Transverse colon (tissue), 4 donors: Measurements from ENCODE around the gene UTF1. TPM values are rescaled to one million over a fixed set of nuclear protein-coding genes. Genes with fewer than 3 reads are reported as not detected.

ENCODE experiments used
- DNase-seq: peaks from one replicate; pipeline ENCODE4 v3.0.0-alpha.2; 2019
- H3K27ac ChIP-seq, 4 donors: fragments of 200-600 bp; sonication (generic); 2 replicates each; pipeline ENCODE4 v1.5.1; 2016 to 2018; ENCODE audit warnings: inconsistent platforms in 4 of 4
- H3K27me3 ChIP-seq: fragments of 200-600 bp; sonication (generic); 2 replicates; pipeline ENCODE4 v1.5.1; 2017; ENCODE audit warnings: inconsistent platforms
- H3K36me3 ChIP-seq, 4 donors: fragments of 200-600 bp; sonication (generic); 2 replicates each; pipeline ENCODE4 v1.5.1; 2017 to 2019; ENCODE audit warnings: inconsistent platforms in 4 of 4
- H3K4me1 ChIP-seq, 4 donors: fragments of 200-600 bp; sonication (generic); 2 replicates each; pipeline ENCODE4 v1.5.1; 2017 to 2020; ENCODE audit warnings: inconsistent platforms in 4 of 4
- H3K4me3 ChIP-seq, 4 donors: fragments of 200-600 bp; sonication (generic); 1 replicate in 1 of 4; 2 replicates in 3 of 4; pipeline versions ENCODE4 v1.5.1 to v1.6.1; 2017 to 2019; ENCODE audit warnings: inconsistent platforms in 4 of 4
- H3K9me3 ChIP-seq, 2 donors: fragments of 200-600 bp; sonication (generic); 2 replicates each; pipeline ENCODE4 v1.5.1; 2017 to 2019; ENCODE audit warnings: inconsistent platforms in 2 of 2
- EP300 ChIP-seq: sonication (generic); formaldehyde crosslinking; IDR thresholded peaks from one replicate; pipeline ENCODE4 v1.6.1; 2017; ENCODE audit warnings: antibody characterized with exemption, low read depth
- POLR2A ChIP-seq: fragments of 450-650 bp; IDR thresholded peaks from one replicate; pipeline ENCODE4 v1.6.1; 2016; ENCODE audit warnings: antibody characterized with exemption, mild to moderate bottlenecking, moderate library complexity
- POLR2AphosphoS5 ChIP-seq, 3 donors: sonication (generic); formaldehyde crosslinking; IDR thresholded peaks; one replicate each; pipeline ENCODE4 v1.6.1; 2016; ENCODE audit warnings: antibody characterized with exemption in 3 of 3
- WGBS, 2 donors: methylation state at CpG; one replicate each; pipeline ENCODE4 v1.1.5; 2018; ENCODE audit warnings: low coverage in 1 of 2; 5-methylcytosine and 5-hydroxymethylcytosine counted together
- in situ Hi-C, 4 donors: fragments of 200-750 bp; cut with MboI; loops; one replicate each; pipeline versions ENCODE4 v1.15.0 to v1.15.1; 2017; ENCODE audit warnings: low sequenced_read_pairs in 3 of 4, low pct_ligation_motif_present in 1 of 4, low pct_unique_long_range_greater_than_20kb in 1 of 4
- intact Hi-C: fragments of 100-400 bp; cut with DNase I; formaldehyde crosslinking; loops from one replicate; pipeline ENCODE4 v1.15.1; 2023; ENCODE audit warnings: low total_unique reads
- total RNA-seq, 4 donors: library from RNA; depleted of rRNA; stranded (reverse); fragments of >200 nt; gene quantifications; one replicate each; pipeline ENCODE4 v1.1.0, GENCODE V29; 2016
- TF ChIP-seq, protein P1 (sequence below), 5 experiments: fragments of 200-600 bp in 3 of 5; fragments of 450-650 bp in 2 of 5; sonication (generic) in 3 of 5; IDR thresholded peaks; 1 replicate in 2 of 5; 2 replicates in 3 of 5; pipeline ENCODE4 v1.5.1; 2016 to 2017; ENCODE audit warnings: antibody characterized with exemption in 5 of 5, inconsistent platforms in 3 of 5, mild to moderate bottlenecking in 2 of 5, moderate library complexity in 1 of 5

The UTF1 gene
- total RNA-seq, 4 donors from 2014 or later: not detected

DNA sequence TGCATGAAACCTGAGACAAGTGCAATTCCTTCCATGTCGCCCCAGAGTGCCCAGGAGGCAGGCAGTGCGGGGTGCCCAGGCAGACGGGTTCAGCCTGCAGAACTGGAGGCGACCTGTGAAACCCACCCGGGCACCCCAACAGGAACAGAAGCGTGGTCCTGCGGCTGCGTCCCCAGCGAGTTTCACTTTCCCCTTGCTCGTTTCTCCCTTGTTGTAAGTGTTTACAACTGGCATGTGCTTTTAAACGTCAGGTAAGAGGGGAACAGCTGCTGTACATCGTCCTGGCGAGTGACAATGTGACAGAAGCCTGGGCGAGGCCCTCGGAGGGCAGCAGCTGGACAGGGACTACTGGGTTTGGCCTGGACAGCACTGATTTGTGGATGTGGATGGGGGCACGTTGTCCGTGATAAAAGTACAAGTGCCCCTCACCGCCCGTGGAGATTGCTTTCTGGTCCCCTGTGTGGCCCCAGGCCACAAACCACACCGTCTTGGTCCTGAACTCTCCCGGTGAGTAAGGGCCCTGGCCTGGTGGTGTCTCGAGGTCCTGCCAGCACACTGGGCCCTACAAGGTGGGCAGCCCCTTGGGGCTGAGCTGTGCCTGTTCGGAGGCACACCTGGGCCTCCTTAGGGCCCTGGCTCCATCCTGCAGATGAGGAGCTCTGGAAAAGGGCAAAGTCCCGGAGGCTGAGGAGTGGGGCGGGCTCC is 11.6 kb downstream of the UTF1 start:
- Histone ChIP-seq H3K4me1 (peaks cover 0 to 29% (median 15%) of the 10 kb centered on the region in 4 donors), H3K4me3 (peak overlapping the region in 2 of 4 donors; percentile 9 to 30), H3K36me3 (no peaks in the 10 kb centered on the region), H3K27ac (no peak overlapping the region), H3K9me3 (no peaks in the 10 kb centered on the region), H3K27me3 (peaks cover 93% of the 10 kb centered on the region)
- TF ChIP-seq POLR2AphosphoS5 (IDR thresholded peaks at IDR 0.05) (no peak), EP300 (no peak), POLR2A (no peak)
- TF ChIP-seq, protein P1, sequence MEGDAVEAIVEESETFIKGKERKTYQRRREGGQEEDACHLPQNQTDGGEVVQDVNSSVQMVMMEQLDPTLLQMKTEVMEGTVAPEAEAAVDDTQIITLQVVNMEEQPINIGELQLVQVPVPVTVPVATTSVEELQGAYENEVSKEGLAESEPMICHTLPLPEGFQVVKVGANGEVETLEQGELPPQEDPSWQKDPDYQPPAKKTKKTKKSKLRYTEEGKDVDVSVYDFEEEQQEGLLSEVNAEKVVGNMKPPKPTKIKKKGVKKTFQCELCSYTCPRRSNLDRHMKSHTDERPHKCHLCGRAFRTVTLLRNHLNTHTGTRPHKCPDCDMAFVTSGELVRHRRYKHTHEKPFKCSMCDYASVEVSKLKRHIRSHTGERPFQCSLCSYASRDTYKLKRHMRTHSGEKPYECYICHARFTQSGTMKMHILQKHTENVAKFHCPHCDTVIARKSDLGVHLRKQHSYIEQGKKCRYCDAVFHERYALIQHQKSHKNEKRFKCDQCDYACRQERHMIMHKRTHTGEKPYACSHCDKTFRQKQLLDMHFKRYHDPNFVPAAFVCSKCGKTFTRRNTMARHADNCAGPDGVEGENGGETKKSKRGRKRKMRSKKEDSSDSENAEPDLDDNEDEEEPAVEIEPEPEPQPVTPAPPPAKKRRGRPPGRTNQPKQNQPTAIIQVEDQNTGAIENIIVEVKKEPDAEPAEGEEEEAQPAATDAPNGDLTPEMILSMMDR (IDR thresholded peaks at IDR 0.05): no peak
- no peak for DNase-seq
- in situ Hi-C loops: no loop called here
- 42% methylated on average over 25 of the region's 25 CpGs; no CpG with 5 or more reads in 1 of the 2 donors for WGBS, 2 donors
- intact Hi-C loops: no loop called here

DNA sequence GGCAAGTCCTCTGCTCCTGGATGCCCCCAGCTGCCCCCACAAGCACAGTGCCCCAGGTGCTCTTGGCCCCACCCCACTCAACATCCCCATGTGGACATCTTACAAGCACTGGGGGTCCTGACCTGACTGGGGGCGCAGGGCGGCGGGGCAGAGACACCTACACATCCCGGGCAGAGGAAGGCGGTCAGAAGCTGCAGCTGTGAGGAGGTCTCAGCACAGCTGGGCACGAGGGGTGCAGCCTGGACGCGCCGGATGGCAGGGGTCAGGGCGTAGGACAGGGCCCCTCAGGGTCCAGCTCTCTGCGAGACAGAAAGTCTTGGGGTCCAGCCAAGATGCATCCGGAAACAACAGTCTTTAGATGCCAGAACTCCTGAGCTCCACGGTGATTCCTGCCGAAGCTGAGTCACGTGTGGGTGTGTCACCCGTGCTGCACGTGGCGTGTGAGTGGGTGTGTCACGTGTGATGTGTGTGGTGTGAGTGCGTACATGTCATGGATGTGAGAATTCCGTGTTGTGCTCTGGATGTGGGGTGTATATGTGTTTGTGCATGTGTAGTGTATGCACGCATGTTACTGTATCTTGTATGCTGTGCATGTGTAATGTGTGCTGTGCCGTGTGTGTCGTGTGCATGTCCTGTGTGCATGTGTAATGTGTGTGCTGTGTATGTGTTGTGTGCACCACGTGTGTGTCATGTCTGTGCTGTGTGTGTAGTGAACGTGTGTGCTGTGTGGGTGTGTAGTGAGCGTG is 12.8 kb downstream of the UTF1 start:
- no peak for DNase-seq
- in situ Hi-C loops (no loop called here), intact Hi-C loops (no loop called here)
- WGBS, 2 donors: 74 to 87% methylated on average over 5 to 24 of the region's 27 CpGs
- no peak overlapping the region for H3K27ac ChIP-seq
- peaks cover 0 to 18% (median 8%) of the 10 kb centered on the region in 4 donors for H3K4me1 ChIP-seq
- TF ChIP-seq EP300 (no peak), POLR2A (no peak), POLR2AphosphoS5 (IDR thresholded peaks at IDR 0.05) (no peak)
- TF ChIP-seq, protein P1 (IDR thresholded peaks at IDR 0.05): no peak
- no peaks in the 10 kb centered on the region for H3K9me3 ChIP-seq
- H3K36me3 ChIP-seq: no peaks in the 10 kb centered on the region
- H3K4me3 ChIP-seq: no peak overlapping the region
- H3K27me3 ChIP-seq: peaks cover 93% of the 10 kb centered on the region

DNA sequence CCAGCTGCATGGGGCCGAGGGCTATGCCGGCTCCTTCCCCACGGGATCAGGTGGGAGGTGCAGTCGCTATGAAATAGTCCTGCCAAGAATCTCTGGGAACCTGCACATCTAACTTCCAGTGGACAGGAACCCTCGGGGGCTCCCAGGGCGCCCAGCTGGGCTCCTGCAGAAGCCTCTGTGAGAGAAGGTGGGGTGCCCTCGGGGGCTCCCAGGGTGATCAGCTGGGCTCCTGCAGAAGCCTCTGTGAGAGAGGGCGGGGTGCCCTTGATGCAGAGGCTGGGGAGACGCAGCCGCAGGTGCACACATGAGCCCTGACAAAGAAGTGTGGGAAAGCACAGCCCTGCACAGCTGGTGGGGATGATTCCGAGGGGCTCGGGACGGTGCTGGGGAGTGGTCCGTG is 13.6 kb downstream of the UTF1 start:
- TF ChIP-seq POLR2AphosphoS5 (IDR thresholded peaks at IDR 0.05) (no peak), EP300 (no peak), POLR2A (no peak)
- TF ChIP-seq, protein P1 (IDR thresholded peaks at IDR 0.05): no peak
- Histone ChIP-seq H3K4me1 (peaks cover 0 to 15% (median 8%) of the 10 kb centered on the region in 4 donors), H3K9me3 (no peaks in the 10 kb centered on the region), H3K36me3 (no peaks in the 10 kb centered on the region), H3K4me3 (no peak overlapping the region), H3K27me3 (peaks cover 93% of the 10 kb centered on the region), H3K27ac (no peak overlapping the region)
- 83% methylated on average over 14 of the region's 14 CpGs; no CpG with 5 or more reads in 1 of the 2 donors for WGBS, 2 donors
- in situ Hi-C loops (no loop called here), intact Hi-C loops (no loop called here)
- DNase-seq: no peak

DNA sequence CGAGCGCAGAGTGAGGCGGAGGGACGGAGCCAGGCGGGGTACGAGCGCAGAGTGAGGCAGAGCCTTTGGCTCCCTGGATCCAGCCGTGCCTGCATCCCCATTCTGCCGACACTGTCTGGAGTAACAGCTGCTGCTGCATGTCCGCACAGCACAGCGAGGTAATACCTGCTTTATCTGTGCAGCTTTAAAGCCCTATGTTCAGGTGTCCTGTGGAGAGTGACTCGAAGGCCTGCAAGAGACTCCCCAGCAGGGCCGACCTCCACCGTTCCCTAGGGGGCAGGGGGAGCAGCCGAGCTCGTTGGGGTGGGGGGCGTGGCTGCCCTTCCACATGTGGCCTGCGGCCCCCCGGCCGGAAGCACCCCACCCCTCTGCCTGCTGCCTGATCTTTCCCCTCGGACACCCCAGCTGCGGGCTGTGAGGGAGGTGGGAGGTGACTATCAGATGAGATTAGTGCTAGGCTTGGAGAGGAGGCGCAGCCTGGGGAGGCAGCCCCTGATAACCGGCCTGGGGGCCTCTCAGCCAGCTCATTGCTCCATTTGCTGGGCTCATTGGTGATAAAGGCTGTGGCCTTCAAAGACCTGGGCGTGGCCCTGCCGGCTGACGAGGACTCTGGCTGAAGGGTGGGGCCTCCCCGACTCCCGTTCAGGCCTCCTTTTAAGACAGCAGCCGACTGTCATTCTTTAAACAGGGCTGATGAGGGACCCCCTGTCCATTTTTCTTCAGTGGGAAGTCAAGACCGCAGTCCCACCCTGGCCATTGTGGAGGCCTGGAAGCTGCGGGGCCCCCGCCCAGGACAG is 15.6 kb downstream of the UTF1 start:
- intact Hi-C loops (no loop called here), in situ Hi-C loops (no loop called here)
- H3K4me1 ChIP-seq: peaks cover 0 to 15% (median 8%) of the 10 kb centered on the region in 4 donors
- 46 to 60% methylated on average over 1 to 25 of the region's 33 CpGs for WGBS, 2 donors
- no peak overlapping the region for H3K27ac ChIP-seq
- no peaks in the 10 kb centered on the region for H3K9me3 ChIP-seq
- TF ChIP-seq POLR2AphosphoS5 (IDR thresholded peaks at IDR 0.05) (no peak), POLR2A (no peak), EP300 (no peak)
- TF ChIP-seq, protein P1 (IDR thresholded peaks at IDR 0.05): no peak
- DNase-seq: peak; percentile 59
- H3K4me3 ChIP-seq: no peak overlapping the region
- H3K27me3 ChIP-seq: peaks cover 86% of the 10 kb centered on the region
- no peaks in the 10 kb centered on the region for H3K36me3 ChIP-seq
